ENCODE results near the gene USP21. TPM values are rescaled to one million over a fixed set of nuclear protein-coding genes. Genes with fewer than 3 reads are reported as not detected.
A peak's percentile ranks its signal among the peaks of the same experiment; 100 is the strongest.

Gene USP21
- total RNA-seq, 2 donors from 2014 or later = 23.2 to 28.8 TPM

DNA sequence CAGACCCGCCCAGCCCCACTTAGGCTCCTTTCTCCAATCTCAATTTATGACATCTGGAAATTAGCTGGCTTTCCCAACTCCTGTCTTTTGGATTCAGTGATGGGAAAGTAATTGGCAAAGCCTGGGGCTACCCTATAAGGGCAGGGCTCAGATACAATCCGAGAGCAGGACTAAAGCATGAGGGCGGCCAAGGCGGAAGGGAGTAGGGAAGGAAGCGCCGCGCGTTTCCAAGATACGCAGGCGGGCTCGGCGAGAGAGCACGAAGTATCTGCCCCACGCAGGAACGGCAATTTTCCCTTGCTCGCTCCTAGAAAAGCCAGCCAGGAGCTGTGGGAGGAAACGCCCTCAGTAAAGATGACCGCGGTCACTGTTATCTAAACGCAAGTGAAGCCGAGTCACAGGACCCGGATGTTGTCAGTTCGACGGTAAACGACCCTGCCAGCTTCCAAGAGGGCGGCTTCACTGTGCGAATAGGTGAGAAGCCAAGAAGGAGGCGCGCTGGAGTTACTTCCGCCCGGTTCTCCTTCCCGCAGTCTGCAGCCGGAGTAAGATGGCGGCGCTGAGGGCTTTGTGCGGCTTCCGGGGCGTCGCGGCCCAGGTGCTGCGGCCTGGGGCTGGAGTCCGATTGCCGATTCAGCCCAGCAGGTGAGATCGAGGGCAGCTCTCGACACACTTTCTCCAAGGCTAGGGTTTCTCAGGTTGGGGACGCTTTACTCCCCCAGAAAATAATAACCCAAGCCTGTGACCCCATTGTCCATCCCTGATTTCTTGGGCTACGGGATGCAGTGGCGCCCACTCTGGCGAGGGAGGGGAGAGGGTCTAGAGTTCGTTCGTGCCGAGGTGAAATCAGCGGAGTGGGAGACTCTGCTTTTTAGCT lies 42.8 kb downstream of the USP21 start, which contains the start of gene NDUFS2:
Gene NDUFS2 (plus strand): TSS at position 532 of the 877 bp plus-strand sequence. CDS start 19 bp downstream, at position 551.
- peaks cover 13 to 41% of the 10 kb centered on the region in 2 donors for H3K4me1 ChIP-seq (ENCODE audit: control insufficient read depth in 1 of 2, low read depth in 2 of 2)
- ATAC-seq (ENCODE audit: insufficient number of reproducible peaks, low FRiP score, low read depth) = peak; percentile 94
- TF ChIP-seq, protein P1, sequence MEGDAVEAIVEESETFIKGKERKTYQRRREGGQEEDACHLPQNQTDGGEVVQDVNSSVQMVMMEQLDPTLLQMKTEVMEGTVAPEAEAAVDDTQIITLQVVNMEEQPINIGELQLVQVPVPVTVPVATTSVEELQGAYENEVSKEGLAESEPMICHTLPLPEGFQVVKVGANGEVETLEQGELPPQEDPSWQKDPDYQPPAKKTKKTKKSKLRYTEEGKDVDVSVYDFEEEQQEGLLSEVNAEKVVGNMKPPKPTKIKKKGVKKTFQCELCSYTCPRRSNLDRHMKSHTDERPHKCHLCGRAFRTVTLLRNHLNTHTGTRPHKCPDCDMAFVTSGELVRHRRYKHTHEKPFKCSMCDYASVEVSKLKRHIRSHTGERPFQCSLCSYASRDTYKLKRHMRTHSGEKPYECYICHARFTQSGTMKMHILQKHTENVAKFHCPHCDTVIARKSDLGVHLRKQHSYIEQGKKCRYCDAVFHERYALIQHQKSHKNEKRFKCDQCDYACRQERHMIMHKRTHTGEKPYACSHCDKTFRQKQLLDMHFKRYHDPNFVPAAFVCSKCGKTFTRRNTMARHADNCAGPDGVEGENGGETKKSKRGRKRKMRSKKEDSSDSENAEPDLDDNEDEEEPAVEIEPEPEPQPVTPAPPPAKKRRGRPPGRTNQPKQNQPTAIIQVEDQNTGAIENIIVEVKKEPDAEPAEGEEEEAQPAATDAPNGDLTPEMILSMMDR (IDR thresholded peaks at IDR 0.05) = no peak

DNA sequence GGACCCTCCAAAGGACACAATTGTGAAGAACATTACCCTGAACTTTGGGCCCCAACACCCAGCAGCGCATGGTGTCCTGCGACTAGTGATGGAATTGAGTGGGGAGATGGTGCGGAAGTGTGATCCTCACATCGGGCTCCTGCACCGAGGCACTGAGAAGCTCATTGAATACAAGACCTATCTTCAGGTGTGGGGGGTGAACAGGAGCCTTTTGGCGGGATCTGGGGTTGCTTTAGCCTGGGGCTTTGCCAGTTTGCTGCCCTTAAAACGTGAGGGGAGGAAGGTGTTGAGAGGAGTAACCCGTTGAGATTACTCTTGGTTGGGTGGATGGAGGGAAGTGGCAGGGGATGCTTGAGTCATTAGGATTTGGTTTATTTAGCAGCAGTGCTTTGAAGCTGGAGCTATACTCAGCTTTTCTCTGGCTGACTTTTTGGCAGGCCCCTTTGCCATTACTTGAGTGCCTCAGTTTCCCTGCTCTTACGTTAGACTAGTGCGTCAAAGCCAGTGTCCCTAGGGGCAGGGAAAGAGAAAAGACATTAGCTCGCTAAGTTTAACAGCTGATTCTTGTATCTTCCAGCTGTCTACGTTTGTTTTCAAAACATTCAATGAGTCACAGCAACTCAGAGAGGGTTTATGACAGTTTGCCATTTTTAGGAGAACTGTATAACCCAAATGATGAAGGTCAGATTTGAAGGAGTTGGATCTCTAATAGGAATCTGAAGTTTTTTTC lies 47.3 kb downstream of the USP21 start:
- Histone ChIP-seq H3K27me3 (replicated peaks; ENCODE audit: insufficient read depth) (no peaks in the 10 kb centered on the region), H3K27ac (no peak overlapping the region), H3K4me1 (ENCODE audit: control insufficient read depth in 1 of 2, low read depth in 2 of 2) (peaks cover 11 to 19% of the 10 kb centered on the region in 2 donors), H3K9me3 (no peaks in the 10 kb centered on the region), H3K36me3 (peaks cover 31% of the 10 kb centered on the region), H3K4me3 (no peak overlapping the region)
- no peak for DNase-seq (ENCODE audit: low spot score)
- ATAC-seq (ENCODE audit: insufficient number of reproducible peaks, low FRiP score, low read depth) = no peak
- TF ChIP-seq, protein P1 (IDR thresholded peaks at IDR 0.05) = no peak

More for the DNA sequence above, 42.8 kb downstream of the USP21 start, which contains the start of gene NDUFS2:
- H3K4me3 ChIP-seq = peak within 1 kb of the TSS; percentile 86
- DNase-seq (ENCODE audit: low spot score) = peak; percentile 95
- H3K27ac ChIP-seq = peak within 1 kb of the TSS; percentile 94 to 99
- no peaks in the 10 kb centered on the region for H3K9me3 ChIP-seq
- H3K36me3 ChIP-seq = peaks cover 7% of the 10 kb centered on the region
- H3K27me3 ChIP-seq (replicated peaks; ENCODE audit: insufficient read depth) = no peaks in the 10 kb centered on the region

GRCh38 chr1:161207173-161207572 lies 47.9 kb downstream of the USP21 start:
- no peaks in the 10 kb centered on the region for H3K9me3 ChIP-seq
- DNase-seq (ENCODE audit: low spot score) (no peak), ATAC-seq (ENCODE audit: insufficient number of reproducible peaks, low FRiP score, low read depth) (peak; percentile 66)
- peaks cover 36% of the 10 kb centered on the region for H3K36me3 ChIP-seq
- no peak overlapping the region for H3K27ac ChIP-seq
- H3K4me3 ChIP-seq = no peak overlapping the region
- TF ChIP-seq, protein P1 (IDR thresholded peaks at IDR 0.05) = no peak
- no peaks in the 10 kb centered on the region for H3K27me3 ChIP-seq (replicated peaks; ENCODE audit: insufficient read depth)
- H3K4me1 ChIP-seq (ENCODE audit: control insufficient read depth in 1 of 2, low read depth in 2 of 2) = peaks cover 11 to 18% of the 10 kb centered on the region in 2 donors

DNA sequence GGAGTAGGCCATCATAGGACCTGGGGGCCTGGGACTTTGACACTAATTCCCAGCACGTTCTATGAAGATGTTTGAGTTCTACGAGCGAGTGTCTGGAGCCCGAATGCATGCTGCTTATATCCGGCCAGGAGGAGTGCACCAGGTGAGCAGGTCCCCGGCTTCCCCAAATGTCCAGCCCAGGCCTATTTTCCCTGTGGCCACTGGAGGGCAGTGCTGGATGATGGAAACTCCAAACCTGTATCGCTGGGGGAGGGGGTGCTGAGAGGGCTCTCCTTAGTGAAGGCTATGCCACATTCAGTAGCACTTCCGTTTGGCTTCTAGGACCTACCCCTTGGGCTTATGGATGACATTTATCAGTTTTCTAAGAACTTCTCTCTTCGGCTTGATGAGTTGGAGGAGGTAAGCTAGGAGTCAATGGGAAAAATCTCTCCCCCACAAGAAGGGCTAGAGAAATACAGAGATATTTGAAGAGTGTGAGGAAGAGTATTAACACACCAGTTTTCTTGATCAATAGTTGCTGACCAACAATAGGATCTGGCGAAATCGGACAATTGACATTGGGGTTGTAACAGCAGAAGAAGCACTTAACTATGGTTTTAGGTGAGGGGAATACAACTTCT lies 50.6 kb downstream of the USP21 start:
- ATAC-seq (ENCODE audit: insufficient number of reproducible peaks, low FRiP score, low read depth) (no peak), DNase-seq (ENCODE audit: low spot score) (no peak)
- H3K4me3 ChIP-seq = no peak overlapping the region
- no peak overlapping the region for H3K27ac ChIP-seq
- peaks cover 3 to 7% of the 10 kb centered on the region in 2 donors for H3K4me1 ChIP-seq (ENCODE audit: control insufficient read depth in 1 of 2, low read depth in 2 of 2)
- H3K27me3 ChIP-seq (replicated peaks; ENCODE audit: insufficient read depth) = no peaks in the 10 kb centered on the region
- H3K9me3 ChIP-seq = no peaks in the 10 kb centered on the region
- H3K36me3 ChIP-seq = peaks cover 62% of the 10 kb centered on the region
- TF ChIP-seq, protein P1 (IDR thresholded peaks at IDR 0.05) = peak; percentile 83

Data from thoracic aorta (tissue), 2 donors.